HepG2 (cell line): ENCODE data around the gene ZBTB7C. TPM values are rescaled to one million over a fixed set of nuclear protein-coding genes. Genes with fewer than 3 reads are reported as not detected.

Experiments used
- ATAC-seq: fragments of 200-7000 bp; cut with Tn5 transposase; 3 replicates; pipeline ENCODE4 v1.9.1; 2020; ENCODE audit warnings: mild to moderate bottlenecking, moderate library complexity
- BruUV-seq: library from RNA; stranded (reverse); fragments of 400-500 nt; replicated peaks from 2 replicates; lab custom pipeline; 2021; lab: Mats Ljungman, UMichigan
- CTCF ChIA-PET: fragments of 300-600 bp; formaldehyde crosslinking; extraction: SDS; loops from one replicate; lab custom pipeline; 2021; ENCODE audit warnings: low total read pairs, inconsistent platforms, low intra/inter-chr PET ratio; lab: Yijun Ruan, JAX
- POLR2A ChIA-PET: fragments of 350-600 bp; sonication (Branson Sonifier 250); formaldehyde crosslinking; loops from one replicate; lab custom pipeline; 2020; ENCODE audit warnings: antibody characterized with exemption, inconsistent platforms; lab: Yijun Ruan, JAX
- DNase-seq: peaks from one replicate; pipeline ENCODE4 v3.0.0-alpha.2; 2015; ENCODE audit warnings: low spot score
- FAIRE-seq: peaks from 3 replicates; lab custom pipeline; 2011; peaks lifted over from hg19 to GRCh38; lab: Jason Lieb, UNC
- H2AFZ ChIP-seq: one replicate; pipeline ENCODE4 v1.6.1; 2011; ENCODE audit warnings: low read length, inconsistent platforms
- H3K27ac ChIP-seq: fragments of 300-600 bp; 3 replicates; pipeline ENCODE4 v1.8.0; 2011; ENCODE audit warnings: mixed run types, mild to moderate bottlenecking, mixed read lengths, low read length, inconsistent platforms; ENCODE audit not compliant: insufficient read depth; ENCODE audit errors: extremely low read length
- H3K27me3 ChIP-seq, 2 experiments: fragments of 200-600 bp in 1 of 2; 2 replicates in 1 of 2; 3 replicates in 1 of 2; pipeline versions ENCODE4 v1.6.0 to v1.8.0; 2011; ENCODE audit warnings: low read length in 2 of 2, mild to moderate bottlenecking in 2 of 2, moderate library complexity in 2 of 2, inconsistent platforms in 1 of 2; ENCODE audit not compliant: insufficient read depth in 2 of 2, control insufficient read depth in 1 of 2
- H3K36me3 ChIP-seq, 2 experiments: fragments of 200-600 bp in 1 of 2; replicated peaks in 1 of 2; 2 replicates in 1 of 2; 3 replicates in 1 of 2; pipeline versions ENCODE4 v1.5.1 to v1.8.0; 2011; ENCODE audit warnings: low read length in 2 of 2, inconsistent platforms in 1 of 2; ENCODE audit not compliant: insufficient read depth in 2 of 2, control insufficient read depth in 1 of 2
- H3K4me1 ChIP-seq: 2 replicates; pipeline ENCODE4 v1.5.1; 2012; ENCODE audit warnings: low read length, inconsistent platforms; ENCODE audit not compliant: insufficient read depth
- H3K4me2 ChIP-seq: 2 replicates; pipeline ENCODE4 v1.6.0; 2011; ENCODE audit warnings: low read depth, low read length, inconsistent platforms
- H3K4me3 ChIP-seq, 3 experiments: fragments of 200-600 bp in 1 of 3; sonication (generic), shearing (Covaris generic) in 1 of 3; replicated peaks in 1 of 3; 2 replicates each; pipeline ENCODE4 v1.5.1; 2011 to 2016; ENCODE audit warnings: low read length in 3 of 3, inconsistent platforms in 2 of 3, low read depth in 2 of 3, mild to moderate bottlenecking in 2 of 3, control low read depth in 1 of 3, mixed read lengths in 1 of 3; ENCODE audit not compliant: insufficient read depth in 1 of 3
- H3K79me2 ChIP-seq: one replicate; pipeline ENCODE4 v1.6.1; 2011; ENCODE audit warnings: low read length, inconsistent platforms; ENCODE audit not compliant: insufficient read depth
- H3K9ac ChIP-seq: 2 replicates; pipeline ENCODE4 v1.6.0; 2011; ENCODE audit warnings: mild to moderate bottlenecking, low read depth, low read length, inconsistent platforms; ENCODE audit not compliant: insufficient read depth
- H3K9me3 ChIP-seq: 2 replicates; pipeline ENCODE4 v1.5.1; 2012; ENCODE audit warnings: mild to moderate bottlenecking, low read length
- H4K20me1 ChIP-seq: 2 replicates; pipeline ENCODE4 v1.6.0; 2011; ENCODE audit warnings: inconsistent platforms, mild to moderate bottlenecking, low read length, moderate library complexity; ENCODE audit not compliant: insufficient read depth
- CBX5 ChIP-seq: sonication (generic); formaldehyde crosslinking; IDR thresholded peaks from 2 replicates; pipeline ENCODE4 v1.4.0; 2020; ENCODE audit warnings: missing genetic modification reagents, borderline replicate concordance
- ELF4 ChIP-seq: sonication (generic); formaldehyde crosslinking; IDR thresholded peaks from 2 replicates; pipeline ENCODE4 v1.5.0; 2020; ENCODE audit warnings: missing genetic modification reagents, mild to moderate bottlenecking, moderate library complexity, borderline replicate concordance
- HOXA5 ChIP-seq: sonication (generic); formaldehyde crosslinking; IDR thresholded peaks from 2 replicates; pipeline ENCODE4 v1.4.0; 2020; ENCODE audit warnings: missing genetic modification reagents
- JARID2 ChIP-seq: sonication (generic); formaldehyde crosslinking; IDR thresholded peaks from 2 replicates; pipeline ENCODE4 v1.8.1; 2023; ENCODE audit warnings: missing genetic modification reagents, inconsistent platforms; ENCODE audit not compliant: insufficient replicate concordance
- NPAS2 ChIP-seq: sonication (generic); formaldehyde crosslinking; IDR thresholded peaks from 2 replicates; pipeline ENCODE4 v1.8.0; 2022; ENCODE audit warnings: mild to moderate bottlenecking, missing genetic modification reagents, borderline replicate concordance
- PCBP2 ChIP-seq: fragments of 200-400 bp; formaldehyde crosslinking; optimal IDR thresholded peaks from 2 replicates; pipeline ENCODE3; 2018; ENCODE audit warnings: low read length, low read depth; ENCODE audit not compliant: poor library complexity, severe bottlenecking
- RXRB ChIP-seq: IDR thresholded peaks from 2 replicates; pipeline ENCODE4 v1.6.1; 2016; ENCODE audit warnings: borderline replicate concordance, missing genetic modification reagents, missing compliant biosample characterization
- WIZ ChIP-seq: sonication (generic); formaldehyde crosslinking; IDR thresholded peaks from 2 replicates; pipeline ENCODE4 v1.5.1; 2020; ENCODE audit warnings: mild to moderate bottlenecking, missing genetic modification reagents
- ZFP36L2 ChIP-seq: sonication (generic); formaldehyde crosslinking; IDR thresholded peaks from 2 replicates; pipeline ENCODE4 v1.4.0; 2020; ENCODE audit warnings: missing genetic modification reagents
- ZNF136 ChIP-seq: sonication (generic); formaldehyde crosslinking; IDR thresholded peaks from 2 replicates; pipeline ENCODE4 v1.8.1; 2022; ENCODE audit warnings: low read depth, mild to moderate bottlenecking, moderate library complexity, missing genetic modification reagents
- ZNF292 ChIP-seq: sonication (generic); formaldehyde crosslinking; IDR thresholded peaks from 2 replicates; pipeline ENCODE4 v1.8.1; 2022; ENCODE audit warnings: mild to moderate bottlenecking, low read depth, missing genetic modification reagents, borderline replicate concordance
- ZNF317 ChIP-seq: sonication (generic); formaldehyde crosslinking; IDR thresholded peaks from 2 replicates; pipeline ENCODE4 v1.5.0; 2020; ENCODE audit warnings: mild to moderate bottlenecking, missing genetic modification reagents
- ZNF569 ChIP-seq: sonication (generic); formaldehyde crosslinking; IDR thresholded peaks from 2 replicates; pipeline ENCODE4 v1.5.0; 2020; ENCODE audit warnings: mild to moderate bottlenecking, missing genetic modification reagents, moderate library complexity, borderline replicate concordance
- ZNF746 ChIP-seq: sonication (generic); formaldehyde crosslinking; IDR thresholded peaks from 2 replicates; pipeline ENCODE4 v1.8.0; 2022; ENCODE audit warnings: mild to moderate bottlenecking, missing genetic modification reagents
- ZNF839 ChIP-seq: sonication (generic); formaldehyde crosslinking; IDR thresholded peaks from 2 replicates; pipeline ENCODE4 v1.4.0; 2020; ENCODE audit warnings: missing genetic modification reagents, mild to moderate bottlenecking, borderline replicate concordance
- ZZZ3 ChIP-seq: sonication (generic); formaldehyde crosslinking; IDR thresholded peaks from 2 replicates; pipeline ENCODE4 v1.4.0; 2020; ENCODE audit warnings: missing genetic modification reagents, mild to moderate bottlenecking, borderline replicate concordance
- WGBS: methylation state at CpG from one replicate; pipeline ENCODE4 v1.1.6; 2017; ENCODE audit warnings: low lambda C conversion rate; 5-methylcytosine and 5-hydroxymethylcytosine counted together
- in situ Hi-C: cut with HindIII; loops from 2 replicates; pipeline ENCODE4 v1.10.0; 2017; ENCODE audit warnings: low pct_unique_long_range_greater_than_20kb; ENCODE audit not compliant: extremely low pct_ligation_motif_present
- intact Hi-C: fragments of 100-400 bp; cut with micrococcal nuclease; formaldehyde crosslinking; loops from one replicate; pipeline ENCODE4 v1.10.0; 2022; ENCODE audit not compliant: unreplicated experiment
- polyA plus RNA-seq, 8 experiments: library from polyadenylated mRNA; depleted of rRNA in 3 of 8; stranded (reverse) in 7 of 8; unstranded in 1 of 8; fragments of >200 nt; fragmentation: Illumina TruSeq in 4 of 8; extraction: Trizol in 4 of 8; gene quantifications; 2 replicates each; pipeline versions ENCODE4 v1.2.1 to v1.2.3, GENCODE V29; 2011 to 2016; ENCODE audit warnings: low read depth in 4 of 8, missing spikeins in 1 of 8, mixed read lengths in 1 of 8; ENCODE audit not compliant: insufficient read depth in 1 of 8
- total RNA-seq, 5 experiments: library from RNA; depleted of rRNA; stranded (reverse); fragments of >200 nt; fragmentation: Illumina TruSeq; extraction: Trizol; gene quantifications; 2 replicates each; pipeline ENCODE4 v1.2.3, GENCODE V29; 2016; ENCODE audit warnings: low read depth in 1 of 5
- TF ChIP-seq, protein P1 (sequence below): sonication (generic); formaldehyde crosslinking; IDR thresholded peaks from 2 replicates; pipeline ENCODE4 v1.4.0; 2020; ENCODE audit warnings: mild to moderate bottlenecking, missing genetic modification reagents, borderline replicate concordance
- TF ChIP-seq, protein P2 (sequence below): sonication (generic); formaldehyde crosslinking; IDR thresholded peaks from 2 replicates; pipeline ENCODE4 v1.4.0; 2020; ENCODE audit warnings: mild to moderate bottlenecking, missing genetic modification reagents

The ZBTB7C gene
- total and polyA plus RNA-seq, 2 of the 13 experiments (the other 11 are each of a cell fraction or from before 2014, with no cell fraction given), result 0.01 to 0.04 TPM

DNA sequence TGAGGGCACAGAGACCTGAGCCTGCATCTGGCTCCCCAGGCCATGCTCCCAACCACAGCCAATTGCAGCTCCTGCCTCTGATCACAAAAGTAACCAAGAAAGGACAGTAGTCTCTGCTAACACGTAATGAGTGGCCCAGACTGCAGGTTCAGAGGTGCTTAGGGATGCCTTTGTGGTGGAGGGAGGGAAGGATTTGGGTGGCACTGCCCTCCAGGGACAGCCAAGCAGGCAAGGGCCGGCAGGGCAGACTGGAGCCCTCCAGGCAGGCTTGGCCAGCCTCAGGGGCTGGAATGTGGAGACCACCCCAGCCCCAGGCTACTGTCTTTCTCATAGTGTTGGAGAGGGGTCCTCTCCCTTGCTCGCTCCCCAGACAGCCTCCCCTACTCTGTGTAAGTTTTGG, 364.2 kb downstream of the ZBTB7C start (continued):
- TF ChIP-seq ZFP36L2 (CRISPR knock-in tag) (no peak), ELF4 (CRISPR knock-in tag) (no peak), ZNF746 (CRISPR knock-in tag) (no peak), ZNF317 (CRISPR knock-in tag) (no peak), JARID2 (CRISPR knock-in tag) (no peak)
- TF ChIP-seq, protein P1, sequence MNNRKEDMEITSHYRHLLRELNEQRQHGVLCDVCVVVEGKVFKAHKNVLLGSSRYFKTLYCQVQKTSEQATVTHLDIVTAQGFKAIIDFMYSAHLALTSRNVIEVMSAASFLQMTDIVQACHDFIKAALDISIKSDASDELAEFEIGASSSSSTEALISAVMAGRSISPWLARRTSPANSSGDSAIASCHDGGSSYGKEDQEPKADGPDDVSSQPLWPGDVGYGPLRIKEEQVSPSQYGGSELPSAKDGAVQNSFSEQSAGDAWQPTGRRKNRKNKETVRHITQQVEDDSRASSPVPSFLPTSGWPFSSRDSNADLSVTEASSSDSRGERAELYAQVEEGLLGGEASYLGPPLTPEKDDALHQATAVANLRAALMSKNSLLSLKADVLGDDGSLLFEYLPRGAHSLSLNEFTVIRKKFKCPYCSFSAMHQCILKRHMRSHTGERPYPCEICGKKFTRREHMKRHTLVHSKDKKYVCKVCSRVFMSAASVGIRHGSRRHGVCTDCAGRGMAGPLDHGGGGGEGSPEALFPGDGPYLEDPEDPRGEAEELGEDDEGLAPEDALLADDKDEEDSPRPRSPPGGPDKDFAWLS, result no peak

DNA sequence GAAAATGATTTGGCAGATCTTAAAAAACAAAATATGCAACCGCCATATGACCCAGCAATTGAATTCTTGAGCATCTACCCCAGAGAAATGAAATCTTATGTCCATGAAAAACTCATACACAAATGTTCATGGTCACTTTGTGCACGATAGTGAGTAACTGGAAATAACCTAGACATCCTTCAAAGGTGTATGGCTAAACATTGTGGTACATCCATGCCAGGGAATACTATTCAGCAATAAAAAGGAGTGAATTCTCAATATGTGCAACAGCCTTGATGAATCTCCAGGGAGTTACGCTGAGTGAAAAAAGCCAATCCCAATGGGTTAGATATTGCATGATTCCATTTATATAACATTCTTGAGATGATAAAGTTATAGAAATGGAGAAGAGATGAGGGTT, 366.0 kb downstream of the ZBTB7C start:
- DNase-seq (no peak), ATAC-seq (no peak), FAIRE-seq (no peak)
- BruUV-seq, result no TSS peak
- H3K4me2 ChIP-seq, result no peak overlapping the region
- no peak overlapping the region for H3K4me3 ChIP-seq
- TF ChIP-seq ZZZ3 (CRISPR knock-in tag) (no peak), HOXA5 (CRISPR knock-in tag) (no peak), ZNF136 (no peak), NPAS2 (CRISPR knock-in tag) (no peak), PCBP2 (no peak), ZNF839 (CRISPR knock-in tag) (no peak), CBX5 (CRISPR knock-in tag) (no peak), ZNF569 (CRISPR knock-in tag) (no peak), ZNF292 (CRISPR knock-in tag) (no peak), RXRB (CRISPR knock-in tag) (no peak), WIZ (CRISPR knock-in tag) (no peak)
- TF ChIP-seq, protein P2, sequence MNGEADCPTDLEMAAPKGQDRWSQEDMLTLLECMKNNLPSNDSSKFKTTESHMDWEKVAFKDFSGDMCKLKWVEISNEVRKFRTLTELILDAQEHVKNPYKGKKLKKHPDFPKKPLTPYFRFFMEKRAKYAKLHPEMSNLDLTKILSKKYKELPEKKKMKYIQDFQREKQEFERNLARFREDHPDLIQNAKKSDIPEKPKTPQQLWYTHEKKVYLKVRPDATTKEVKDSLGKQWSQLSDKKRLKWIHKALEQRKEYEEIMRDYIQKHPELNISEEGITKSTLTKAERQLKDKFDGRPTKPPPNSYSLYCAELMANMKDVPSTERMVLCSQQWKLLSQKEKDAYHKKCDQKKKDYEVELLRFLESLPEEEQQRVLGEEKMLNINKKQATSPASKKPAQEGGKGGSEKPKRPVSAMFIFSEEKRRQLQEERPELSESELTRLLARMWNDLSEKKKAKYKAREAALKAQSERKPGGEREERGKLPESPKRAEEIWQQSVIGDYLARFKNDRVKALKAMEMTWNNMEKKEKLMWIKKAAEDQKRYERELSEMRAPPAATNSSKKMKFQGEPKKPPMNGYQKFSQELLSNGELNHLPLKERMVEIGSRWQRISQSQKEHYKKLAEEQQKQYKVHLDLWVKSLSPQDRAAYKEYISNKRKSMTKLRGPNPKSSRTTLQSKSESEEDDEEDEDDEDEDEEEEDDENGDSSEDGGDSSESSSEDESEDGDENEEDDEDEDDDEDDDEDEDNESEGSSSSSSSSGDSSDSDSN, result no peak
- ChIA-PET CTCF (no interaction called here), POLR2A (no interaction called here)
- no peaks in the 10 kb centered on the region for H4K20me1 ChIP-seq
- H3K27ac ChIP-seq, result no peak overlapping the region
- intact Hi-C loops, result no loop called here
- no peak overlapping the region for H3K9ac ChIP-seq
- H3K79me2 ChIP-seq, result no peaks in the 10 kb centered on the region
- 5% methylated on average over 3 of the region's 3 CpGs for WGBS
- no peaks in the 10 kb centered on the region for H3K36me3 ChIP-seq
- no peaks in the 10 kb centered on the region for H3K4me1 ChIP-seq
- no peaks in the 10 kb centered on the region for H3K9me3 ChIP-seq
- no peak overlapping the region for H2AFZ ChIP-seq
- peaks cover 0 to 3% of the 10 kb centered on the region in 2 experiments; a peak in 3 of 5 replicates for H3K27me3 ChIP-seq
- in situ Hi-C loops, result no loop called here
